ENCODE measurements around the gene ELK1. TPM values are rescaled to one million over a fixed set of nuclear protein-coding genes. Genes with fewer than 3 reads are reported as not detected.
A peak's percentile ranks its signal among the peaks of the same experiment; 100 is the strongest.

The ELK1 gene
- total RNA-seq, 2 experiments from 2014 or later = 67.6 to 73.2 TPM

- ChIA-PET POLR2A (interaction anchor here (1.6 kb wide), 1 partner anchor 15 kb away, joined by 3 read pairs; no protein-coding TSS in a partner anchor), CTCF (no interaction called here)
- DNase-seq = peak; percentile 11
- Mint-ChIP-seq H3K36me3 (ENCODE audit: low read depth) (no peaks in the 10 kb centered on the region), H3K4me3 (no peak overlapping the region), H3K9me3 (no peaks in the 10 kb centered on the region), H3K27ac (no peak overlapping the region), H3K27me3 (no peaks in the 10 kb centered on the region), H3K4me1 (ENCODE audit: low read depth) (peaks cover 5% of the 10 kb centered on the region)
- ATAC-seq = no peak
- TF ChIP-seq CTCF (IDR thresholded peaks at IDR 0.05) = no peak
- intact Hi-C loops (cut with micrococcal nuclease) = no loop called here
Observed at GRCh38 chrX:47613082-47613481, 37.3 kb downstream of the ELK1 start.

GRCh38 chrX:47612418-47612817 is 37.9 kb downstream of the ELK1 start:
- CTCF ChIA-PET = no interaction called here
- Mint-ChIP-seq H3K36me3 (ENCODE audit: low read depth) (no peaks in the 10 kb centered on the region), H3K27me3 (no peaks in the 10 kb centered on the region), H3K4me1 (ENCODE audit: low read depth) (peaks cover 5% of the 10 kb centered on the region), H3K4me3 (no peak overlapping the region), H3K27ac (no peak overlapping the region), H3K9me3 (no peaks in the 10 kb centered on the region)
- intact Hi-C loops (cut with micrococcal nuclease) = no loop called here
- POLR2A ChIA-PET = interaction anchor here (1.6 kb wide), 1 partner anchor 14 kb away, joined by 3 read pairs; no protein-coding TSS in a partner anchor
- DNase-seq = no peak
- TF ChIP-seq CTCF (IDR thresholded peaks at IDR 0.05) = no peak
- ATAC-seq = no peak

DNA sequence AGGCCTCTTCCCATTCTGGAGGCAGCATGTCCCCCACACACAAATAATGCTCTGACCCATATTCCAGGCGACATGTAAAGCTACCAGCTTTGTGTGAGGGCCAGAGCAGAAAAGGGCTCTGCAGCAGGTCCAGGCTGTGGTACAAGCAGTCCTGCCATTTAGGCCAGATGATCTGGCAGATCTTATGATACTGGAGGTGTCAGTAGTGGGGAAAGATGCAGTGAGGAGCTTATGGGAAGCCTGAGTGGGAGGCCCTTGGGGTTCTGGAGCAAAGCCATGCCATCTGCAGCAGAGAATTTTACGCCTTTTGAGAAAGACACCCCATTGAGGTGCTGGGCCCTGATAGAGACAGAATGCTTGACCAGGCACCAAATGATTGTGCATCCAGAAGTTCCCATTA is 38.4 kb downstream of the ELK1 start:
- Mint-ChIP-seq H3K36me3 (ENCODE audit: low read depth) (no peaks in the 10 kb centered on the region), H3K4me1 (ENCODE audit: low read depth) (peaks cover 5% of the 10 kb centered on the region), H3K4me3 (no peak overlapping the region), H3K27me3 (no peaks in the 10 kb centered on the region), H3K27ac (no peak overlapping the region), H3K9me3 (no peaks in the 10 kb centered on the region)
- intact Hi-C loops (cut with micrococcal nuclease) = no loop called here
- no peak for DNase-seq
- POLR2A ChIA-PET = no interaction called here
- ATAC-seq = no peak
- CTCF ChIA-PET = no interaction called here
- TF ChIP-seq CTCF (IDR thresholded peaks at IDR 0.05) = no peak

DNA sequence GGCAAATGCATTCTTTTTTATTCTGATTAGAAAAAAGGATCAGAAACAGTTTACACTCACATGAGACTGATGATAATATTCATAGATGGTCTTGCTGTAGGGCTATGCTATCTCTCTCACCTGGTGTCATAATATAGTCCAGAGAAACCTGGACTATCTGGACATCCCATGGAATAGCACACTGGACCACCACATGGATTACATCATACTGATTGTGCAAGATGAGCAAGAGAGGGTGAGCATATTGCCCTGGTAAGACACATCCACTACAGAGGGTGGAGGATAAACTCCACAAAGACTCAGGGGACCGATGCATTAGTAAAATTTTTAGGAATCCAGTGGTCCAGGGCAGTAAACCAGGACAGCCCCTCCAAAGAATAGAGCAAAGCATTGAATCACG is 38.9 kb downstream of the ELK1 start:
- H3K4me1 Mint-ChIP-seq (ENCODE audit: low read depth) = peaks cover 5% of the 10 kb centered on the region
- ChIA-PET POLR2A (no interaction called here), CTCF (no interaction called here)
- DNase-seq (no peak), ATAC-seq (no peak)
- H3K4me3 Mint-ChIP-seq = no peak overlapping the region
- no peaks in the 10 kb centered on the region for H3K36me3 Mint-ChIP-seq (ENCODE audit: low read depth)
- H3K27ac Mint-ChIP-seq = no peak overlapping the region
- TF ChIP-seq CTCF (IDR thresholded peaks at IDR 0.05) = no peak
- intact Hi-C loops (cut with micrococcal nuclease) = no loop called here
- no peaks in the 10 kb centered on the region for H3K9me3 Mint-ChIP-seq
- H3K27me3 Mint-ChIP-seq = no peaks in the 10 kb centered on the region

GRCh38 chrX:47610511-47610910 is 39.9 kb downstream of the ELK1 start:
- TF ChIP-seq CTCF (IDR thresholded peaks at IDR 0.05) = no peak
- DNase-seq (no peak), ATAC-seq (no peak)
- no peak overlapping the region for H3K4me3 Mint-ChIP-seq
- H3K27ac Mint-ChIP-seq = no peak overlapping the region
- peaks cover 5% of the 10 kb centered on the region for H3K4me1 Mint-ChIP-seq (ENCODE audit: low read depth)
- POLR2A ChIA-PET = no interaction called here
- no peaks in the 10 kb centered on the region for H3K36me3 Mint-ChIP-seq (ENCODE audit: low read depth)
- H3K9me3 Mint-ChIP-seq = no peaks in the 10 kb centered on the region
- intact Hi-C loops (cut with micrococcal nuclease) = no loop called here
- H3K27me3 Mint-ChIP-seq = no peaks in the 10 kb centered on the region
- CTCF ChIA-PET = no interaction called here
